TTC549 (cell line): ENCODE data around the gene CISD3.
"Not testable (repeated sequence)": the region's sequence is repeated elsewhere in the genome, so short reads cannot be mapped to it uniquely, and the experiment has no call there.

Source experiments
- FAIRE-seq: peaks from 2 replicates; lab custom pipeline; 2012; peaks lifted over from hg19 to GRCh38; lab: Jason Lieb, UNC

Gene CISD3

DNA sequence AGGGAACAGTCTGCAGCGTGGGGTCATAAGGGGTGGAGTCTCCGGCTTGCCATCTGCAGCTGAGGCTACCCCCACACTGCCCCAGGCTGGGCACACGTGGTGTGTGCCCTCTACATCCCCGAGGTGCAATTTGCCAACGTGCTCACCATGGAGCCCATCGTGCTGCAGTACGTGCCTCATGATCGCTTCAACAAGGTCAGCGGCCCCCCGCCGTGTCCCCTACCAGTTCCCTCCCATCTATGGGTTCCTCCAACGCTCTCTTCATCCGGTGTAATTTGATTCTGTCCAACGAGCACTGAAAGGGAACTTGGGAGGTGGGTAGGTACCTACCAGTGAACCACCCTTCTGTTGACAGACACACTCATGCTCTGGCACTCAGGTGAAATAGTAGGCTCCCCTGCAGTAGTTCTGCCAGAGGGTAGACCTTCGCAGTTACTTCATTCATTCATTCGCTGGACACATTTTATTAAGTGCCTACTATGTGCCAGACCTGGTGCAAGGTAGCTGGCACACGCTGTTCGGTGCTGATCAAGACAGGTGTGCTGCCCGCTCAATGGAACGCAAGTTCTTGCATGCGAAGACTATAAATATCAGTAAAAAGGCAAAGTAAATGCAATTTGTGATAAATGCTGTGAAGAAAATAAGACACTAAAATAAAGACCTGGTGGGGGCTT is 22.3 kb upstream of the CISD3 start:
- no peak for FAIRE-seq

DNA sequence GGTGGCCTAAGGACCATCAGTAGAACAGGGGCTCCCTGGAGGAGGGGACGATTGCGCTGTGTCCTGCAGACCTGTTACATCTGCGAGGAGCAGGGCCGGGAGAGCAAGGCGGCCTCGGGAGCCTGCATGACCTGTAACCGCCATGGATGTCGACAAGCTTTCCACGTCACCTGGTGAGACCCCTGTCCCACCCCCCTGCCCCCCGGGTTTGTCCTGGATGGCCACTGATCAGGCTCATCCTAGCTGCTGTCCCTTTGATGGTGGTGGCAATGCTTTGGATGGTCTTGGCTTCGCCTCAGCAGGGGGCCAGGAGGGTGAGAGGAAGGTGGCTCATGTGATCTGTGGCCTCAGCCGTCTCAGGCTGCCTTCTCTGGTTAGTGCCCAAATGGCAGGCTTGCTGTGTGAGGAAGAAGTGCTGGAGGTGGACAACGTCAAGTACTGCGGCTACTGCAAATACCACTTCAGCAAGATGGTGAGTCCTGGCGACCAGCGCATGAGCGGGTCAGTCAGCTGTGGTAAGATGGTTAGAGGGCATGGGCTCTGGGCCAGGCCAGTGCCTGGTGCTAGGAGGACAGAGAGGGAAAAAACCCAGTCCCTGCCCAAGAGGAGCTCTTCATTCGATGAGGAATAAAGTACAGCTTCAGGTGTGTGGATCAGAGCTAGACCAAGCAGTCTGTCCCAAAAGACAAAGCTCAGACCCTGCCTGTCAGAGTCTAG is 20.9 kb upstream of the CISD3 start:
- FAIRE-seq, result no peak

GRCh38 chr17:38709864-38710603 is 20.1 kb upstream of the CISD3 start:
- FAIRE-seq, result no peak

GRCh38 chr17:38710604-38710962 is 19.6 kb upstream of the CISD3 start:
- no peak for FAIRE-seq

DNA sequence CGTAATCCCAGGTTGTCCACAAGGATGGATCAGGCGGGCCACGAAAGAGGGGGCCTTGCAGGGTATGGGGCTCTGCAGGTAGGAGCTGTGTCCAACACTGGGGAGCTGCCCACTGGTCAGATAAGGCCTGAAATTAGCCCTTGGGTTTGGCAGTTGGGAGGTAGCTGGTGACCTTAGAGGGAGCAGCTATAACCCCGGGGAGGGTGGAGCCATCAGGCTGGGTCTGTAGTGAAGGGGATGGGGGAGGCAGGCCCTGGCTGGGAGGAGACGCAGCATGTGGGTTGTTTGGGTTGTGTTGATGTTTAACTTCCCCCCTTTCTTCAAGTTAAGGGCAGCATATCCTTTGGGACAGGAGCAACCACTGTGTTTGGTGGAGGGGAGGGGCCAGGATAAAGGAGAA is 19.2 kb upstream of the CISD3 start:
- FAIRE-seq, result no peak

DNA sequence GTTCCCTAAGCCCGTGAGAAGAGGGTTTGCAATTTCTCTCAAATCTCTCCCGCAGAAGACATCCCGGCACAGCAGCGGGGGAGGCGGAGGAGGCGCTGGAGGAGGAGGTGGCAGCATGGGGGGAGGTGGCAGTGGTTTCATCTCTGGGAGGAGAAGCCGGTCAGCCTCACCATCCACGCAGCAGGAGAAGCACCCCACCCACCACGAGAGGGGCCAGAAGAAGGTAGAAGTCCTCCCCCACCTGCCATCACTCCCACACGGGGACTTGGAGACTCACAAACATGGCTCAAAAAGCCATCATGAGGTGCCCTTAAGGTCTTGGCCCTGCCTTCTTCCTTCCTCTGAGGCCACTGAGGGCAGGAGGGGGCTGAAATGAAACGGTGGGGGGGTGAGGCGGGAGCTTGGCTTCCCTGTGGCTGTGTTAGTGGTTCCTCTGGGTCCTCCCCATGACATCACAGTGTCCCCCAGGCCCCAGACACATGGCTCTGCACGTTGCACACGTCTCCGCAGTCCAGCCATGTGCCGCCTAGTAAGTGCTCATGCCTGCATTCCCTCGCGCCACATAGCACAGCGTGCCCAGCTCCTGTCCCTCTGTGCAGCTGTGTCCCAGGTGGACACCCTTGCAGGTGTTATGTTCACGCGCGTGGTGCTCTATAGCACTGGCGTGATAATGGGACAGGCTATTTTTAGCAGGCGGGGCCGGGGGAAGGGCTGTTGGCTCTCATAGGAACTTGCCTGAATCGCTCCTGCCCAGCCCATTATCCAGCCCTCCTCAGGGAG is 18.2 kb upstream of the CISD3 start:
- FAIRE-seq, result no peak

DNA sequence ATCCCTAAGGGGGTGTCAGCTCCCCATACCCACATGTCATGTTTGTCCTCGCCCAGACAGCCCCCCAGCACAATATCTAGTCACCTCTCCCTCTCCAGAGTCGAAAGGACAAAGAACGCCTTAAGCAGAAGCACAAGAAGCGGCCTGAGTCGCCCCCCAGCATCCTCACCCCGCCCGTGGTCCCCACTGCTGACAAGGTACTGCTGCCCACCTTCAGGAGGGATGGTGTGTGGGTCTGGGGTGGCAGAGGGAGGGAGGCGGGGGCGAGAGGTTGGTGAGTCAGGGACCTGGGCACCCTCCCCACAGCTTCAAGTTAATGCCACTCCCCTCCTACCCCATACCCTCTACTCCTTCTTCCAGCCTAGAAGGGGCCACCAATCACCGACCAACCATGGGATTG is 17.5 kb upstream of the CISD3 start:
- FAIRE-seq, result no peak

GRCh38 chr17:38713456-38714075 is 16.6 kb upstream of the CISD3 start:
- FAIRE-seq, result no peak

- FAIRE-seq, result no peak
These were observed 14.8 kb upstream of the CISD3 start for GRCh38 chr17:38715216-38715943.

DNA sequence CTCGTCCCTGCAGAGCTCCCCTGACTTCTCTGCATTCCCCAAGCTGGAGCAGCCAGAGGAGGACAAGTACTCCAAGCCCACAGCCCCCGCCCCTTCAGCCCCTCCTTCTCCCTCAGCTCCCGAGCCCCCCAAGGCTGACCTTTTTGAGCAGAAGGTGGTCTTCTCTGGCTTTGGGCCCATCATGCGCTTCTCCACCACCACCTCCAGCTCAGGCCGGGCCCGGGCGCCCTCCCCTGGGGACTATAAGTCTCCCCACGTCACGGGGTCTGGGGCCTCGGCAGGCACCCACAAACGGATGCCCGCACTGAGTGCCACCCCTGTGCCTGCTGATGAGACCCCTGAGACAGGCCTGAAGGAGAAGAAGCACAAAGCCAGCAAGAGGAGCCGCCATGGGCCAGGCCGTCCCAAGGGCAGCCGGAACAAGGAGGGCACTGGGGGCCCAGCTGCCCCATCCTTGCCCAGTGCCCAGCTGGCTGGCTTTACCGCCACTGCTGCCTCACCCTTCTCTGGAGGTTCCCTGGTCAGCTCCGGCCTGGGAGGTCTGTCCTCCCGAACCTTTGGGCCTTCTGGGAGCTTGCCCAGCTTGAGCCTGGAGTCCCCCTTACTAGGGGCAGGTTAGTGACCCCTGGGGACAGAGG is 13.7 kb upstream of the CISD3 start:
- no peak for FAIRE-seq

GRCh38 chr17:38717139-38717745 is 12.9 kb upstream of the CISD3 start:
- FAIRE-seq, result no peak

- no peak for FAIRE-seq
These were observed 10.7 kb upstream of the CISD3 start for GRCh38 chr17:38719289-38719942.

DNA sequence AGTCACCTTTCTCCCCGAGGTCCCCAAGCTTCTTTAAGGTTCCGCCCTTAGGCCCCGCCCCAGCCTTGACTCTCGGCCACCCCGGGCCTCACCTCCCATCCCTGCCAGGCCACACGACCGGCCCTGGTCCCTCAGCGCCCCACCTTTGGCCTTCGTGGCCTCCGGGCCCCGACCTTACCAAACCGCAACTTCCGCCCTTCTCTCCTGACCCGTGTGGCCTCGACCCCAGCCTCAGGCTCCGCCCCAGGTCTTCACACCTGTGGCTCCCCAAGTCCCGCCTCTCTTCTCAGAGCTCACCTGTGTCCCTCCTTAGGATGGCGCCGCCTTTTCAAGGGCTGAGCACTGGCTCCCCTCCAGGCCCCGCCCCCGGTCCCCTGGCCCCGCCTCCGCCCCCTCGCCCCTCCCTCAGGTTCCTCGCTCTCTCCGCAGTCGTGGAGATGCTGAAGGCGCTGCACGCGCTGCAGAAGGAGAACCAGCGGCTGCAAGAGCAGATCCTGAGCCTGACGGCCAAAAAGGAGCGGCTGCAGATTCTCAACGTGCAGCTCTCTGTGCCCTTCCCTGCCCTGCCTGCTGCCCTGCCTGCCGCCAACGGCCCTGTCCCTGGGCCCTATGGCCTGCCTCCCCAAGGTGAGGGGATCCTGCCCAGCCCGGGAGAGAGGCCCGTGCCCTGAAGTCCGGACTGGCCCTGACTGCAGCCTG is 10.0 kb upstream of the CISD3 start:
- no peak for FAIRE-seq

DNA sequence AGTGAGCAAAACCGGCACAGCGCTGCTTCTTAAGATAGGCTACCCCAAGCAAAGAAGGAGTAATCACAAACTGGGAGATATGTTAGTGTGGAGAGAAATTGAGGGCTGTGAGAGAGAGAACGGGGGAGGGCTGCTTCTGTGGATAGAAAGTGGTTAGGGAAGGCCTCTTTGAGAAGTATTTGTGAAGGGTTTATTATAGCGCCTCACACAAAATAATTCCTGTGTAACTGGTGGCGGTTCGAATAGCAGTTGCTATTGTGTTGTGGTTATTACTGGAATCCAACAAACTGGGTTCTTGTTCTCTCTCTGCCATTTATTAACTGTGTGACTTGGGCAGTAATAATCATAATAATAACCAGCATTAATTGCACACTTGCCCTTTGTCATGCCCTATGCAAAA is 9.2 kb upstream of the CISD3 start:
- no peak for FAIRE-seq

DNA sequence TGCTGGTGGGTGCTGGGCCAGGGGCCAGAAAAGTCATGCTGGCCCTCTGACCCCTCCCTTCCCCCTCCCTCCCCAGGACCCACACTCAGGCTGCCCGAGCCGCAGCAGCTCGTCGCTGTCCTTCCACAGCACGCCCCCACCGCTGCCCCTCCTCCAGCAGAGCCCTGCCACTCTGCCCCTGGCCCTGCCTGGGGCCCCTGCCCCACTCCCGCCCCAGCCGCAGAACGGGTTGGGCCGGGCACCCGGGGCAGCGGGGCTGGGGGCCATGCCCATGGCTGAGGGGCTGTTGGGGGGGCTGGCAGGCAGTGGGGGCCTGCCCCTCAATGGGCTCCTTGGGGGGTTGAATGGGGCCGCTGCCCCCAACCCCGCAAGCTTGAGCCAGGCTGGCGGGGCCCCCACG is 8.3 kb upstream of the CISD3 start:
- no peak for FAIRE-seq

DNA sequence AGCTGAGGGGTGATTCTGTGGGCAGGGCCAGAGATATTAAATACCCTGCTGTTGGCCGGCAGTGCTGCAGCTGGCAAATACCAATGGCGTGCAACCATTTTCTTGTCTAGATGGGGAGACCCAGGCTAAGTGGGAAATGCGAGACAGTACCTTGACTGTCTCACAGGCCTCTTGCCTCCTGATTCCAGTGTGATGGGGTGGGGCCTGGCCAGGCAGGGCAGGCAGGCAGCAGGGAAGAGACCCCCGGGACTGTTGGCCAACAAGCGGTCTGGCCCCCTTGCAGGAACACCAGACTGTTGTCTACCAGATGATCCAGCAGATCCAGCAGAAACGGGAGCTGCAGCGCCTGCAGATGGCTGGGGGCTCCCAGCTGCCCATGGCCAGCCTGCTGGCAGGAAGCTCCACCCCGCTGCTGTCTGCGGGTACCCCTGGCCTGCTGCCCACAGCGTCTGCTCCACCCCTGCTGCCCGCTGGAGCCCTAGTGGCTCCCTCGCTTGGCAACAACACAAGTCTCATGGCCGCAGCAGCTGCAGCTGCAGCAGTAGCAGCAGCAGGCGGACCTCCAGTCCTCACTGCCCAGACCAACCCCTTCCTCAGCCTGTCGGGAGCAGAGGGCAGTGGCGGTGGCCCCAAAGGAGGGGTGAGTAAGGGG is 5.7 kb upstream of the CISD3 start:
- FAIRE-seq, result no peak

DNA sequence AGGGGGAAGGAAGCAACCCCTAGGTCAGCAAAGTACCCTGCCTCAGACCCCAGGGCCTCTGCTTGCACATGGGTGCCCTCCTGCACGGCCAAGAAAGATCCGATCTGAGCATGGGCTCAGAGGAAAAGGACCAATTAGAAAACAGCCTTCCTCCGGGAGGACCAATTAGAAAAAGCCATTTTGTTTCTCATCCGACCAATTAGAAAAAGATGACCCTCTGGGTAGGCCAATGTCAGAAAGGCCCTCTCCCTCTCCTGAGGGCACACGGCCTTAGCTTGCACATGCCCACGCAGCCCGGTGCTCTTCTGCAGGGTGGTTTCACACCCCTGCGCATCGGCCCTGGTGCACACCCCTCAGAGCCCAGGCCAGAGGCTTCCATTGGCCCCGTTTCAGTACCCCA is 5.1 kb upstream of the CISD3 start:
- FAIRE-seq, result no peak

DNA sequence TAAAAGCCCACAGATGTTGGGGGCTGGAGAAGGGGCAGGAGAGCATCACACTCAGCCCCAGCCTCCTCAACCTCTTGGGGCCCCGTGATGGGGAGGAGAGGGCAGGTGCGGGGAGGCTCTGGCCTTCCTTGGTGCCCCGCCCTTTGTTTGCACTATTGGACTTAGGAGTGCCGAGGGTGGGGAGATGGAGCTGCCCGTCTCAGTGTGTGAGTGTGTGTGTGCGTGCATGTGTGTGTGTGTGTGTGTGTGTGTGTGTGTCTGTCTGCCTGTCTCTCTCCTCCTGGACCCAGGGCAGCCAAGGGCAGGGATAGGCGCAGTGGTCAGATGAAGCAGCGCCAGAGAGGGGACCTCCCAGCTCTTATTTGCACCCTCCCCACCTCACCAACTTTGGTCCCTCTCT is 4.0 kb upstream of the CISD3 start:
- not testable (repeated sequence) for FAIRE-seq

- no peak for FAIRE-seq
These were observed 2.4 kb upstream of the CISD3 start for GRCh38 chr17:38727736-38728135.
